Subcutaneous adipose tissue (tissue), 4 donors: ENCODE measurements around the gene RCSD1. TPM values are rescaled to one million over a fixed set of nuclear protein-coding genes. Genes with fewer than 3 reads are reported as not detected.

Experiments
- CTCF ChIP-seq: fragments of 450-650 bp; IDR thresholded peaks from one replicate; pipeline ENCODE4 v1.5.1; 2016; ENCODE audit warnings: low read depth, mild to moderate bottlenecking, control low read depth, antibody characterized with exemption, moderate library complexity
- total RNA-seq, 4 donors: library from RNA; depleted of rRNA; stranded (reverse); fragments of >200 nt; gene quantifications; one replicate each; pipeline ENCODE4 v1.1.0, GENCODE V29; 2016

The RCSD1 gene
- total RNA-seq, 4 donors from 2014 or later = 22.5 to 33.3 (median 28.7) TPM

GRCh38 chr1:167620002-167620401, 10.0 kb upstream of the RCSD1 start:
- TF ChIP-seq CTCF = no peak

GRCh38 chr1:167621780-167622313, 8.2 kb upstream of the RCSD1 start:
- TF ChIP-seq CTCF = no peak

GRCh38 chr1:167623951-167624350, 6.1 kb upstream of the RCSD1 start:
- no peak for TF ChIP-seq CTCF

GRCh38 chr1:167625040-167625823, 4.8 kb upstream of the RCSD1 start:
- no peak for TF ChIP-seq CTCF

GRCh38 chr1:167627615-167627864, 2.5 kb upstream of the RCSD1 start:
- no peak for TF ChIP-seq CTCF

- no peak for TF ChIP-seq CTCF
Measured at GRCh38 chr1:167627865-167628641, 2.0 kb upstream of the RCSD1 start.

- no peak for TF ChIP-seq CTCF
Measured at GRCh38 chr1:167628741-167629515, 1.1 kb upstream of the RCSD1 start.
